Left kidney (tissue), 8 donors: Measurements from ENCODE around the gene KRTAP5-4. TPM values are rescaled to one million over a fixed set of nuclear protein-coding genes. Genes with fewer than 3 reads are reported as not detected.
A peak's percentile ranks its signal among the peaks of the same experiment; 100 is the strongest.
"Not testable (repeated sequence)": the region's sequence is repeated elsewhere in the genome, so short reads cannot be mapped to it uniquely, and the experiment has no call there.

ENCODE experiments used
- DNase-seq: peaks from one replicate; pipeline ENCODE4 v3.0.0-alpha.2; 2013
- long read RNA-seq, 8 donors: transcript quantifications; one replicate each; lab custom pipeline, GENCODE V29; 2026
- polyA plus RNA-seq: library from polyadenylated mRNA; unstranded; fragments of 120-200 nt; gene quantifications from one replicate; pipeline ENCODE4 v1.2.1, GENCODE V29; 2013; ENCODE audit not compliant: insufficient read length

KRTAP5-4 gene
- not detected for polyA plus RNA-seq
- long read RNA-seq, donor 1, partial matches to known transcripts = 0 of 1 reads
- long read RNA-seq, donor 1, other reads (novel, unspliced or antisense) = 0 of 1 reads
- long read RNA-seq, donor 2 = 0 reads
- long read RNA-seq, donor 3 = 0 reads
- long read RNA-seq, donor 4 = 0 reads
- long read RNA-seq, donor 5 = 0 reads
- long read RNA-seq, donor 6 = 0 reads
- long read RNA-seq, donor 7 = 0 reads
- long read RNA-seq, donor 8 = 0 reads

- DNase-seq = no peak
Observed at GRCh38 chr11:1622086-1622485, at the start of gene KRTAP5-4. Gene KRTAP5-4 (minus strand): TSS chr11:1622138. CDS start chr11:1622093, 45 bp downstream.

- no peak for DNase-seq
Observed at GRCh38 chr11:1671658-1672057, 49.7 kb upstream of the KRTAP5-4 start.

GRCh38 chr11:1670905-1671371 is 49.0 kb upstream of the KRTAP5-4 start:
- DNase-seq = no peak

- not testable (repeated sequence) for DNase-seq
Observed at GRCh38 chr11:1670457-1670856, 48.5 kb upstream of the KRTAP5-4 start.

GRCh38 chr11:1669546-1670218 is 47.7 kb upstream of the KRTAP5-4 start:
- DNase-seq = no peak

GRCh38 chr11:1668911-1669473 is 47.1 kb upstream of the KRTAP5-4 start:
- DNase-seq = no peak

- DNase-seq = peak; percentile 71
Observed at GRCh38 chr11:1667906-1668305, 46.0 kb upstream of the KRTAP5-4 start.

GRCh38 chr11:1667121-1667850 is 45.3 kb upstream of the KRTAP5-4 start:
- no peak for DNase-seq

- no peak for DNase-seq
Observed at GRCh38 chr11:1665313-1665712, 43.4 kb upstream of the KRTAP5-4 start.

GRCh38 chr11:1662699-1663283 is 40.9 kb upstream of the KRTAP5-4 start:
- not testable (repeated sequence) for DNase-seq

- not testable (repeated sequence) for DNase-seq
Observed at GRCh38 chr11:1661454-1662269, 39.7 kb upstream of the KRTAP5-4 start.

GRCh38 chr11:1660111-1660867 is 38.4 kb upstream of the KRTAP5-4 start:
- DNase-seq = no peak

- DNase-seq = no peak
Observed at GRCh38 chr11:1659506-1659905, 37.6 kb upstream of the KRTAP5-4 start.

GRCh38 chr11:1656670-1657069 is 34.7 kb upstream of the KRTAP5-4 start:
- DNase-seq = no peak

GRCh38 chr11:1656061-1656441 is 34.1 kb upstream of the KRTAP5-4 start:
- DNase-seq = no peak

GRCh38 chr11:1655168-1656060 is 33.5 kb upstream of the KRTAP5-4 start:
- DNase-seq = no peak

- no peak for DNase-seq
Observed at GRCh38 chr11:1654388-1655167, 32.6 kb upstream of the KRTAP5-4 start.

- no peak for DNase-seq
Observed at GRCh38 chr11:1653541-1654387, 31.8 kb upstream of the KRTAP5-4 start.
